ENCODE results near the gene USP25. TPM values are rescaled to one million over a fixed set of nuclear protein-coding genes. Genes with fewer than 3 reads are reported as not detected.

Gene USP25
- total RNA-seq, 1 experiment from 2014 or later: 13.4 TPM

DNA sequence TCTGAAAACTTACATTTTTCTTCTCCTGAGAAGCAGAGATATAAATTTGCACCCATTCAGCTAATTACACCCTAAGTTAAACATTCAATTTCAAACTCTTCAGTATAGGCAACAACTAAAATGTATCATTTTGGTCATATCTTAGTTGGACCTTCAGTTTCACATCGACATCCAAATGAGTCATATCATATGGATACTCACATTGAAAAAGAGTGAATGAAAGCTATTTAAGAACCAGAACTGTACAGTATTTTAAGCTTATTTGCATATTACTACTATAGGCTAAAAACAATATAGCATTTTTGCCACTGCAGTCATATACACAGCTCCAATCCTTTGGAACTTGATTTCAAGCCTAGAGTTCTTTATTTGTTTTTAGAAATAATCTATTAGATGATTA lies 33.6 kb downstream of the USP25 start:
- DNase-seq (ENCODE audit: low read depth): no peak

DNA sequence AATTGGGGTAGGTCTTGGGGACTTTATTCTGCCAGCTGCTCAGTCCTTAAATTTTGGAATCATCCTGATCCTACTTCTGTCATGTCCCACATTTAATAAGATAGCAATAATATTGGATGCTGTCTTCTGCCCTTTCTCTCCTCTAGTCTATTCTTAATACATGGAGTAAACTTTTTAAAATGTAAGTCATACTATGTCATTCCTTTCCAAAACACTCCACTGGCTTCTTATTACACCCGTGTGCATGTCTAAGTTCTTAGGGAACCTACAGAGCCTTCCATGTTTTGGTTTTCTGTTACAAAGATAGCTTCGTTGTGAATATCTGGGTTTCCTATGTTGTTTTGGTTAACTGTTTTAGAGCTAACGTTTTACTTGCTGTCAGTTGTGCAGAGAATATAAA lies 35.1 kb downstream of the USP25 start:
- no peak for DNase-seq (ENCODE audit: low read depth)

DNA sequence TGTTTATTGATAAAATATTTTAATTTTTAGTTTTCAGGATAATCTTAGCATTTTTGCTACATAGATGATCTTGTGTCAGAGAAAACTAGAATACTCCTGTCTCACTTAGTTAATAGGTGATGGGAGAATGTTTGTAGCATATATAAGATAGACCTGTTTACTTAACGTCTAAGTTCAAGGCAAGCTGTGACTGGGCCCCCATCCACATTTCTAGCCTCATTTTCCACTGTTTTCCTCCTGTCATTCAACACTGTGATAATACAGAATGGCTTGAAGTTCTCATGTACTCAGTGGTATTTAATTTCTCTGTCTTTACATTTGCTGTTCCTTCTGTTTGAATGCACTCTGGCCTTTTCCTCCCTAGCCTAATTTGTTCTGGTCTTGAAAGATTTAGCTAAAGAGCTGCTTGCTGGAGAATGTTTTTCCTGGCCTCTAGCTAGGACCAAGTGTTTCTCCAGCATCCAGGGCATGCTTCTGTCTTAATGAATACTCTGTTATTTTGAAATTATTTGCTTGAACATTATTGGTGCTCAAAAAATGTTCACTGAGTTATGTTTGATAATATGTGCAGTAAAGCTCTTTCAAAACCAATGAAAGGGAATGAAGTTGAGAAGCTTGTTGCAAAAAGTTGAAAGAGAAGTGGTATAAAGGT lies 37.3 kb downstream of the USP25 start:
- no peak for DNase-seq (ENCODE audit: low read depth)

DNA sequence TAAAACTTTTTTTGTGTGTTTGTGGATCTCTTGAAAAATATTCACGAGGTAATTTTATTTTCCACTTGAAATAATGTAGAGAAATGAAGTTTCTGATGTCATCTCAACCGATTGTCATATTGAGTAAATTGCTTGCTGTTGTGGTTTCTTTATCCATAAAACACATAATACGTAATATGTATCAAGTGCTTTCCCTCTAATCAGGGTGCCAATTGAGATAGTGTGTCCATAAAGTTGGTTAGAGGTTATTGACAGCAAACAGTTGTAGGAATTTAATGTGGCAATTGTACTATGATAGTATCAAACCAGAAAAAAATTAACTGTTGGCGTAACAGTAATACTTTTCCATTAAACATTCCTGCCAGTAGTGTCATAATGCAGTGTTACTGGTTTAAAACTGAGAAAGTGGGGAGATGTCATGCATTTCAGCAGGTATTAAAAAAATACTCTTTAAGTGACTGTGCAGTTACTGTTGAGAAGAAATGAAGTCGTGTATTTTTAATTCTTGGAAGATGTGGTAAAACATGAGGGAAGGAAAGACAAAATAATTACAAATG lies 38.3 kb downstream of the USP25 start:
- no peak for DNase-seq (ENCODE audit: low read depth)

DNA sequence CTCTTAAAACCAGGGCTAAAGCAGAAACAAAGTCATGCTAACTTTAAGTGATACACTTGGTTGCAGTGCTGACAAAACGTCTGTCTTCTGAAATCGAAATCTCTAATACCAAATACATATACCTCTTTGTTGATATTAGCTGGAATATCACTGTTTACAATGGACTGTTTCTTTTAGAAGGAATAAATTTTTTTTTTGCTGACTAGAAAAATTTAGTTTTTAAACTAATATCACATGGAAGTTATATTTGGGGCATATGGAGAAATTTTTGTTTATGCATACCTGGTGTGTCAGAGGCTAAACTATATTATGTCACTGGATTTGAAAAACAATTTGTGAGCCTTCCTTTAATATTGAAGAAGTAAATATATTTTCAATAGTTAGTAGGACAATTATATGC lies 39.1 kb downstream of the USP25 start:
- DNase-seq (ENCODE audit: low read depth): no peak

DNA sequence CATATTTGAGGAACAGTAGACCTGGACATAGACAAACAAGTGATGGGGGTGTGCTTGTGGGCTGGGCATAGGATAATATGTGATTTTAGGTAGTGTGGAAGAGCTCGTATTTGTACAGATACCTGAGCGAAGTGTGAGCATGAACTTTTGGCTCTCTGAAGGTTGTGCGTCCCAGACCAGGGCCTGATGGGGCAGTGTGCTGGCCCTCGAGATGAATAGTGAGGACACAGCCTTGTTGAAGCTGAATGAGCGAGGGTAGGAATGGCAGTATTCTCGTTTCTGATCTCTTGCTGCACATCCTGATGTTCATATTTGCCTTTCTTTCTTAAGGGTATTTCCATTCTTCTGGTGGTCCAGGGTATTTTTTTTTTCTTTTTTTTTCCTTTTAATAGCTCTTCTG lies 41.5 kb downstream of the USP25 start:
- DNase-seq (ENCODE audit: low read depth): no peak

DNA sequence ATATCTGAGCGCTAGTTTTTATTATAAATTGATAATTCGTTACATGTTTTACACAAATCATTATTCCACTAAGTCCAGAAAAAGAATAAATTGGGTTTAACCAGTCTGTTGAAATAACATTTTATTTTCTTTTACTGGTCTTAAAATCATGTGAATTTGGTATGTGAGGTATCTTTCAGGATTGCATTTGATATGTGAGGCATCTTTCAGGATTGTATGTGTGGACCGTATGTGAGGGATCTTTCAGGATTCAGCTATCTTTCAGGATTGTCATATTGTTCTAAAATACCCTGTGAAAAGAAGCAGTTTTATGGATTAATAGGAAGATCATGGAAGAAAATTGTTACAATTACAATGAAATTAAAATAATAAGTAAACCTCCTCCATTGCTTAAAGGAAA lies 42.9 kb downstream of the USP25 start:
- DNase-seq (ENCODE audit: low read depth): no peak

DNA sequence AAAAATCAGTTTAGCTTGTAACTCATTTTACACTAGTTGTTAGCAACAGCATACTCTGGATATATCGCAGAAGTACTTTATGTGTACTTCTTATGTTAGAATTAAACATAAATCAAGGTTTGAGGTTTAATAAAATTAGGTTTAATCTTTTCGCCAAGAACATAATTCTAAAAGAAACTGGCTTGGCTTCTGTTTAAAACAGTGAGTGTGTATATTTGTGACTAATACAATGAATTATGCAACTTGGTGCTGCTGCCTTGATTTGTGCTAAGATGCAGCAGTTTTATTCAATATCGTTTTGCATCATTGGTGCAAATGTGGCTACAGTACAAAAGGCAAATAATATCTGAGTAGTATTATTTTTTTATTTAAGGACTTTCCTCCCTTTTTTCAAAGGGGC lies 44.8 kb downstream of the USP25 start:
- DNase-seq (ENCODE audit: low read depth): no peak

DNA sequence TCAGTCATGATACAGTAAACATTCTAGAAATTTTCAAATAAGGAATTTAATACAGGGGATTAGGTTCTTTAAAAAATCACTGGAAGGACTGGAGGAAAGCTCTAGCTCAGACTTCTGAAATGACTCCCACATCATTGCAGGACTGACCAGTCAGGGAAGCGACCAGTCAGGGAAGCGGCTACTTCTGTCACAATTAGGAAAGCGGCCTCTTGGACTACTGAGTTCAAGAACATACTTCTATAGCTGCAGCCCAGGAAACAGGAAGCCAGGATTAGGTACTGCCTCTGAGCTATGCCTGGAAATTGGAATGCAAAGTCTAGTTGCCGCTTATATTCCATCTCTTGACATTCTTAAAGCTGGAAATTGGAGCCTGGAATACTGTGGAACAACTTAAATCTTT lies 45.5 kb downstream of the USP25 start:
- no peak for DNase-seq (ENCODE audit: low read depth)

DNA sequence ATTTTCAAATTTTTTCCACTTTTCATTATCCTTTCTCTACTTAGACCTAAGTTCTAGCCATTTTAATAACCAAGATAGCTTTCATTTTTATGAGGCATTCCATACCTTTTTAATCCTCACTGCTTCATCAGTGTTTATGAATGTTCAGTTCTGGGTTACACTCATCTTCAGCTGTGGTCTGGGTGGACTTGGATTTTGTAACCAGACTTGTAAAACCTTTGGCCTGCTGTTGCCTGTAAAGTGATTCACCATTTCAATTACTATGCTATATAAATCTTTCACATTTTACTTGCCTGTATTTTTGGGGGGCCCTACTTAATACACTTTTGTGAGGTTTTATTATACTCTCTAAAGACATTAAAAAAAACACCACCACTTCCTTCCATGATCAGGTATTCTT lies 46.2 kb downstream of the USP25 start:
- DNase-seq (ENCODE audit: low read depth): peak; percentile 22

DNA sequence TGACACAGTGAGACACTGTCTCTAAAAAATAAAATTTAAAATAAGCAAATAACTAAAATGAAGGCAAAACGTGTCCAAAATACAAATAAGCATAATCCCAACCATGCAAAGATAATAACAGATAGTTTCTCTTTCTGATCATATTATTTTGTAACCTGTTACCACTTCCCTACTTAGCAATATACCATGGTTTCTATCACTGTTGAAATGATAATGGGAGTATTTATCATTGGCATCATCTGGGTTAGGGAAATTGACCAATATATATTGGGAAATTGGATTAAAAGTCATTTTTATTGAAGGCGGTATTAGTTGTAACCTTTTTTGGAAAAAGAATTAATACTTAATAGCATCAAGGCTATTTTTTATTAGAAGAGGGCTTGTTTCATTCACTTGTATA lies 47.0 kb downstream of the USP25 start:
- no peak for DNase-seq (ENCODE audit: low read depth)

DNA sequence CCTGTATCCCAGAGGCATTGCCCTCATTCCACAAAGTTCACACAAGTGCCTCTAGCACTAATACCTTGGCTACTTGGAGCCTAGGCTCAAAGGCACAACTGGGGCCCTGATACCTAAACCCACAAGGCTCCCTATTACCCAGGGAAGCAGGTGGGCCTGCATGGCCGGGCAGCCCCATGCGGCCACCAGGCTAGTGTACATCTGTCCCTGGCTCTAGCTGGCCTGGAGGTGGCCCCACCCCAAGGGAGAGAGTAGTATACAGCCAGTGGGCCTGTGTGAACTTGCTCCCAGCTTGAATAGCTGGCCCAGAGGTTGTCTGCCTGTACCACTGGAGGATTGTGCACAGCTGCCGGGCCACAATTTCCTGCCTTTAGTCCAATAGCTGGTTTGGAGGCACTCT lies 52.2 kb downstream of the USP25 start:
- DNase-seq (ENCODE audit: low read depth): no peak

DNA sequence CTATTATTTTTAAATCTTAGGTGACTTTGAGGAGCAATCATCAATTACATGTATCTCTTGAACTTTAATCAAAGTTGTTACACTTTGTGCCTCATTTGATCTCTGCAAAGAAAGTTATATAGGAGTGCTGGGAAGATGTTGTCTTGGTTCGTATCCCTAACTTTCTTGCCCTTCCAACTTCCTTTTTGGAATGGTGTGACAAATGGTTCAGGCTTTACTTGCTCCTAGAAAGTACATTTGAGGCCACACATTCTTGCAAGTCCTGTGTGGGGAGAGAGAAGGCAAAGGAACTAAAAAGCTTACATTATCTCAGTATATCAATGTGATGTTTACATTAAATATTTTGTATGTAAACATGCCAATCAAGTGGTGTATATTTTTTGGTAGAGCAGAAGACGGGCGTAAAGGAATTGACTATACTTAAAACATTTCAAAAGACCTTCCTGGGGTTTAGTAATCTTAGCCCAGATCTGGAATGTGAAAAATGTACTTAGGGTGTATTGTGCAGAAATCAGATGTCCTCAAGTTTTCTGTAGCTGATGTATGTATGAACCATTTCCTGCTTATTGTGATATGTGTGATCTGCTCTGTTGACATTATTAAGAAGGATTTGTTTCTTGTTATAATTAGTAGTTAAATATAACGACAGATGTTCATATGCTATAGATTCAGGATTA lies 59.2 kb downstream of the USP25 start:
- no peak for DNase-seq (ENCODE audit: low read depth)

DNA sequence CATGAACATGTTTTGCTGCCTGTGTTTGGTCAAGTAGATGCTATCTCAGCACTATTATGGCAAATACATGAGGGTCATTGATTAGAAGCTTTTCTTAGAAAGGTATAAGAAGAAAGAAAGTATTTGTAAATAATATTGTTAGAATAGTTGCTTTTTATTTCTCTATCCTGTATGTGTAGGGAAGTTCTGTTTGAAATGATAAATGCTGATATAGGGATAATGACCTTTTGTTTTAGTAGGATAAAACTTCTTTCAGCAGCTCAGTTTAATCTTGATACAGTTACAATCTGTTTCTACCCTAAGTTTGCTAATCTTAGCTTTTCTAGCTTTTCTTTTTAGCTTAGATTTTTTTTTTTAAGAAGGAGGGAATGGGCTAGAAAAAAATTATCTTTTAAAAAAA lies 63.3 kb downstream of the USP25 start:
- no peak for DNase-seq (ENCODE audit: low read depth)

DNA sequence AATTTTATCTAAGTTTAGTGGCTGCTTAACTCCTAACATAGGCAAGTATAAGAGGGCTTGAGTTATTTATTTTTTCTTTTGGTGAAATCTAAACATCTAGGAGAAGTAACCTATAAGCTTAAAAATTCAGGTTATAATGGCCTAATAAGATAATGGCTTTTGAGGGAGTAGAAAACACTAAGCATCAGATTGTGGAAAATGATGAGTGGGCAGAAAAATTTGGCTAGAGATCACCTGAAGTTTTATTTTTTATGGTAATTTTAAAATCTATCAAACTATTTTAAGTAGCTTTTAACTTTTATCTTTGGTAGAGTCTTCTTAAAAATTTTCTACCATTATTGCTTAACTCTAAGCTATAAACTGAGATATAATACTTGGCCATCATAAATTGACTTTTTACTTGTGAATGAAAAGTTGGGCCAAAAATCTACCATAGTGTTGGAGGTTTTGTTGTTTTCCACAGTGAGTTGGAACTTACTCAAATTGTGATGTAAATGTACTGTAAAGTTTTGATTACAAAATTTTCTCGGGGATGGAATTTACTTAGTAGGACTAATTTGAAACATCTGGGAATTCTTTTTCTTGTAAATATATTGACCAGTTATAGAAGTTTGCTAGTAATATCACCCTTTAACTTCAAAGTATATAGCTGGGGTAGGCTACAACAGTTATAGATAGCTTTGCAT lies 63.9 kb downstream of the USP25 start:
- no peak for DNase-seq (ENCODE audit: low read depth)

DNA sequence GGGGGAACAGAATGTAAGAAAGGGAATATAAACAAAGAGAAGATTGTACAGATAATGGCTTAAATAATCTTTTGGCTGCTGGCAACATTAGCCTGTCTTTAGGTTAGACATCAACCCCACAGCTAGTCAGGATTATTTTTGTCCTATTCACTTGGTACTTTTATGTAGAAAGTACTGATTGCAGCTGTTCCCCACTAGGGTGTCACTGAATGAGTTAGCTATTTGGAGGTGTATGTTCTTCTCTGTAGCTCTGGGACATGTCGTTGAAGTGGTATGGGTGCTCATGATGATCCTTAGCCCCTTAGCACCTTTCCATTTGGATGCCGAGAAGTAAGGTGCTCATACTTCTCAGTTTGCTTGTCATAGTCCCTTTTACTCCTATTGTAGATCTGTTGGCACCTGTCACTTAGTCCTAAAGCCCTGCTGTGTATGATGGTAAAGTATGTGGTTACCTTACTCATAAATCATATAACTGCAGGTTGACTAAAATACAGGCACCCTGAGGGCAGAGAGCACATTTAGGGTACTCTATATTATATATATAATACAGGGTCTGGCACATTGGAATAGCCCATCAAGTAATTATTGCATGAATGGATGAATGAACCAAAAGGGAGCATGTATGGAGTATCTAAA lies 64.6 kb downstream of the USP25 start:
- DNase-seq (ENCODE audit: low read depth): no peak

DNA sequence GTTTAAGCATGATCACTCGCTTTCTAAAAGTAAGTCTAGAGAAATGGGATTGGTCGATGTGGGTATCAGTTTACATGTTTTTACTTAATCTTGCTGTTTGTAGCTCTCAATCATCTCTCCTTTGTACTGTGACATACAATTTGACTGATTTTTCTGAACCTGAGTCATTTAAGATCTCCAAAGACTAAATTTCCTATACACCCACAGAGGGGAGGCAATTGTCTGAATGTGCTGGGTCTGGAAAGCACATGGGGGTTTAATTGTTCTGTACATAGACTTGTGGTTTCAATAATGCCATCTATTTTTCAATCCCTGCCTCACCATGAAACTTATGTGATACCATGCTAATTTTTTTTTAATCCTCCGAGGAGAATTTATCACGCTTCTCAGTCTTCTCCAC lies 65.8 kb downstream of the USP25 start:
- no peak for DNase-seq (ENCODE audit: low read depth)

DNA sequence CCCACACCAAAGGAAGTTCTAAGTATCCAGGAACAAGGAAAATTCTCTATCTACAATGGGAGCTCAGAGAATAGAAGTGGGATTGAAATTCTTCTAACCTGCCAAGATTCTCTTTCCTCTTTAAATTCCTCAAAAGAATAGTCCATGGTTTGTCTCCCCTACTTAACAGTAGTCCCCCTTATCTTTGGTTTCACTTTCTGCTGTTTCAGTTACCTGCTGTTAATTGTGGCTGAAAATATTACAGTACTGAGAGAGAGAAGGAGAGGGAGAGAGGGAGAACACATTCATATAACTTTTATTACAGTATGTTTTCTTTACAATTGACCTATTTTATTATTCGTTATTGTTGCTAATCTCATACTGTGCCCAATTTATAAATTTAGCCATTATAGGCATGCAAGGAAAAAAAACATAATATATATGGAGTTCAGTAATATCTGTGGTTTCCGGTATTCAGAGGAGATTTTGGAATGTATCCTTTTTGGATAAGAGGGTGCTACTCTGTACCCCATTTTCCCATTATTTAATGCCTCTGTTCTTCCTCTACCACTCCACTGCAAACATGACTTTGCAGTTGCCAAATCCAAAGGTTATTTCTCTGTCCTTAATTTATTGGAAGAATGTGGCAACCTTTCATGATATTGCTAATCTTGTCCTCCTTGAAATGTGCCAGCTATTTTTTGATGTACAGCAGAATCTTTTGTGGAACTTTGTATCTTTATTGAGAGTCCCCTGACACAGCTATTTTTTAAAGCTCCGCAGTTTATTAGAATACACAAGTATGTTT lies 68.0 kb downstream of the USP25 start:
- no peak for DNase-seq (ENCODE audit: low read depth)

DNA sequence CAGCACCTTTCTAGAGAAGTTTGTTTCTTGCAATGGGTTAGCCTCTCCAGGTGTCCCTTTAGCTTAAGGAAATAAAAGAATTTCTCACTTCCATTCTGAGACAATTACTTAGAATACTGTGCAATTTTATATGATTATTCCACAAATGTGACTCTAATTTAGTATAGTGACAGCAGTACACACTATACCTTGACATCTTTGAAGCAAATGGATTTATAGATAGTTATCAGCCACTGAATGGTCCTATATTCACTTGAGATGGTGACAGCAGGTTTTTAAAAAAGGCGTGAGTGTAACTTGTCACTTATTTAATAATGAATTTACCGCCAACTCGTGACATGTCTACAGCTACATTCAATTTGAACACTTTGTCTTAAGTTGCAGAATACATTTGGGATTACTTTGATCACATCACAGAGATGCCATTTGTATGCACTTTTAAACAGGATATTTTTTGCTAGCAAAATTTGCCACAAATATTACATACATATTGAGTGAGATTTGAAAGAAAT lies 71.6 kb downstream of the USP25 start:
- DNase-seq (ENCODE audit: low read depth): no peak

DNA sequence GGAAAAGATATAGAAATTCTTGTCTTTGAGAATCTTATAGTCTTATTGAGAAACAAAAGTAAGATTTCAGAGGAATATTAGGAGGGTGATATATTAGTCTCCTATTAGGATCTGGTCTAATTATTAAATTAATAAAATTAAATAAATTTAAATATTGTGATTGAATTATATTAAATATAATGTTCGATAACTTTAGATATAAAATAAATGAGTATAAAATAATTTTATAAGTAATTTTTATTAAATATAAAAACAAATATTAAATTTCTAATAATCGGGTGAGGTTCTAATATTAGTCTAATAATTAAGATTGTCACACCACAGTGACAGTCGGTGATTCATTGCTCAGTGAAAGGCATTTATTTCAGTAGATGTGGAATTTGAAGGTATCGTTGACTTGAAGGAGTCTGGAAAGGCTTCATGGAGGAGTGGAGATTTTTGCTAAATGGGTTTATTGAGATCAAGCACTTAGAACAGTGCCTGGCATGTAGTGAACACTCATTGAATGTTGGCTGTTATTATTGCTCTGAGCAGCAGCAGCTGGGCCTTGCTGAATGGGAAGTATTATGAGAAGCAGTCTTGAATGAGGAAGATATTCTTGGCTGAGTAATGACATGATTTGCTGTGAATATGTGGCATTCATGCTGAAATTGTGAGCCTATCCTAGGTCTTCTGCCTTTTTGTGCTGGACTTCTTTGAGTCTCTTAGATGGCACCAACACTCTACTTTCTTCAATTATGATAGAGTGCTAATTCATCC lies 74.6 kb downstream of the USP25 start:
- no peak for DNase-seq (ENCODE audit: low read depth)

DNA sequence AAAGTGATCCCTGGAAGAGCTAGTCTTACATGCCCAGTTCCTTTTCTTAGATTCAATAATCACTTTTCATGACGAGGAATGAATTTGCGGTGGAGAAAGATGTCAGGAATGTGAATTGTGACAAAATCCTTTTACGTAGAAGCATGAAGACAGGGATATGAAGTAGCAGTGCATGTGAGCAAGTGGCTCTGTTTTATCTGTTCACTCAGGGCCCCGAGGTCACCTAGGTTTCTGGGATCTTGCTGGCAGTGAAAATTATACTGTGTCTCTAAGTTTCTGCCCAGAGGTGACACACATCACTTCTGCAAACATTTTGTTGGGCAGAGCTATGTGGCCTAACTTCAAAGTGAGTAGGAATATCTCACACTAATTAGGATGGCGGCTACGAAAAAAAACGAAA lies 79.3 kb downstream of the USP25 start:
- DNase-seq (ENCODE audit: low read depth): no peak

Measured in Daoy (cell line).